ENCODE results near the gene KIAA0408. TPM values are rescaled to one million over a fixed set of nuclear protein-coding genes. Genes with fewer than 3 reads are reported as not detected.

Gene KIAA0408
- 10 to 100 TPM; 19.1 to 41.5 (median 29.7) TPM for total RNA-seq

- no peaks in the 10 kb centered on the region for H3K36me3 ChIP-seq
- H3K27ac ChIP-seq (replicated peaks in 1 of 4): peak within 1 kb of the TSS; percentile 83 to 90 (median 88)
- H3K4me1 ChIP-seq: peaks cover 0 to 69% (median 55%) of the 10 kb centered on the region in 4 donors
- H3K9me3 ChIP-seq: no peaks in the 10 kb centered on the region
- TF ChIP-seq EP300 (IDR thresholded peaks at IDR 0.05) (no peak), POLR2AphosphoS5 (IDR thresholded peaks at IDR 0.05) (peak; percentile 82 to 90), CTCF (IDR thresholded peaks at IDR 0.05) (no peak), POLR2A (IDR thresholded peaks at IDR 0.05; ENCODE audit: low read depth) (no peak)
- intact Hi-C loops (cut with DNase I): no loop called here
- 23% methylated on average over 4 of the region's 4 CpGs for WGBS
- H3K27me3 ChIP-seq: no peaks in the 10 kb centered on the region
- no peak for DNase-seq (ENCODE audit: extremely low spot score)
- peak within 1 kb of the TSS; percentile 52 to 67 (median 58) for H3K4me3 ChIP-seq
Observed at GRCh38 chr6:127459231-127459641, at the start of gene KIAA0408. Gene KIAA0408 (minus strand): TSS chr6:127459389. CDS start chr6:127453981, 5,408 bp downstream.

GRCh38 chr6:127506894-127507293 lies 47.7 kb upstream of the KIAA0408 start:
- no peak overlapping the region for H3K4me3 ChIP-seq
- H3K4me1 ChIP-seq: no peaks in the 10 kb centered on the region
- H3K9me3 ChIP-seq: no peaks in the 10 kb centered on the region
- H3K27ac ChIP-seq (replicated peaks in 1 of 4): no peak overlapping the region
- H3K36me3 ChIP-seq: no peaks in the 10 kb centered on the region
- 77% methylated on average over 1 of the region's 1 CpG for WGBS
- no peak for TF ChIP-seq POLR2A (IDR thresholded peaks at IDR 0.05; ENCODE audit: low read depth)
- H3K27me3 ChIP-seq: no peaks in the 10 kb centered on the region
- intact Hi-C loops (cut with DNase I): no loop called here
- no peak for DNase-seq (ENCODE audit: extremely low spot score)

GRCh38 chr6:127503022-127503421 lies 43.8 kb upstream of the KIAA0408 start:
- Histone ChIP-seq H3K4me3 (no peak overlapping the region), H3K4me1 (no peaks in the 10 kb centered on the region), H3K27me3 (no peaks in the 10 kb centered on the region), H3K27ac (replicated peaks in 1 of 4) (no peak overlapping the region), H3K9me3 (no peaks in the 10 kb centered on the region), H3K36me3 (no peaks in the 10 kb centered on the region)
- 86% methylated on average over 3 of the region's 3 CpGs for WGBS
- TF ChIP-seq POLR2AphosphoS5 (IDR thresholded peaks at IDR 0.05) (no peak), CTCF (IDR thresholded peaks at IDR 0.05) (no peak), POLR2A (IDR thresholded peaks at IDR 0.05; ENCODE audit: low read depth) (no peak), EP300 (IDR thresholded peaks at IDR 0.05) (no peak)
- intact Hi-C loops (cut with DNase I): no loop called here
- no peak for DNase-seq (ENCODE audit: extremely low spot score)

GRCh38 chr6:127497410-127497809 lies 38.2 kb upstream of the KIAA0408 start:
- H3K4me1 ChIP-seq: no peaks in the 10 kb centered on the region
- H3K27me3 ChIP-seq: no peaks in the 10 kb centered on the region
- H3K27ac ChIP-seq (replicated peaks in 1 of 4): no peak overlapping the region
- no peak for DNase-seq (ENCODE audit: extremely low spot score)
- no peaks in the 10 kb centered on the region for H3K36me3 ChIP-seq
- no peak overlapping the region for H3K4me3 ChIP-seq
- H3K9me3 ChIP-seq: no peaks in the 10 kb centered on the region
- intact Hi-C loops (cut with DNase I): no loop called here
- WGBS: 62% methylated on average over 1 of the region's 1 CpG
- TF ChIP-seq POLR2AphosphoS5 (IDR thresholded peaks at IDR 0.05) (no peak), CTCF (IDR thresholded peaks at IDR 0.05) (no peak), EP300 (IDR thresholded peaks at IDR 0.05) (no peak), POLR2A (IDR thresholded peaks at IDR 0.05; ENCODE audit: low read depth) (no peak)

GRCh38 chr6:127496471-127496870 lies 37.3 kb upstream of the KIAA0408 start:
- Histone ChIP-seq H3K4me3 (no peak overlapping the region), H3K36me3 (no peaks in the 10 kb centered on the region), H3K4me1 (no peaks in the 10 kb centered on the region), H3K27ac (replicated peaks in 1 of 4) (no peak overlapping the region), H3K27me3 (no peaks in the 10 kb centered on the region), H3K9me3 (no peaks in the 10 kb centered on the region)
- 79% methylated on average over 1 of the region's 1 CpG for WGBS
- intact Hi-C loops (cut with DNase I): no loop called here
- TF ChIP-seq CTCF (IDR thresholded peaks at IDR 0.05): no peak
- TF ChIP-seq POLR2AphosphoS5 (IDR thresholded peaks at IDR 0.05): no peak
- TF ChIP-seq EP300 (IDR thresholded peaks at IDR 0.05): no peak
- no peak for TF ChIP-seq POLR2A (IDR thresholded peaks at IDR 0.05; ENCODE audit: low read depth)
- no peak for DNase-seq (ENCODE audit: extremely low spot score)

Data from esophagus muscularis mucosa (tissue), 4 donors.